HepG2 (cell line): ENCODE data around the gene LIMS2. TPM values are rescaled to one million over a fixed set of nuclear protein-coding genes. Genes with fewer than 3 reads are reported as not detected.
A peak's percentile ranks its signal among the peaks of the same experiment; 100 is the strongest.

ENCODE experiments used
- FOXA1 ChIP-seq, 2 experiments: fragments of 450-650 bp in 1 of 2; sonication (generic) in 1 of 2; formaldehyde crosslinking in 1 of 2; IDR thresholded peaks; 2 replicates each; pipeline versions ENCODE4 v1.4.0 to v1.6.1; 2016 to 2020; ENCODE audit warnings: missing genetic modification reagents in 1 of 2
- HIVEP1 ChIP-seq: sonication (generic); formaldehyde crosslinking; IDR thresholded peaks from 2 replicates; pipeline ENCODE4 v1.4.0; 2020; ENCODE audit warnings: mild to moderate bottlenecking, missing genetic modification reagents
- MYNN ChIP-seq: sonication (generic); formaldehyde crosslinking; IDR thresholded peaks from 2 replicates; pipeline ENCODE4 v1.4.0; 2020; ENCODE audit warnings: mild to moderate bottlenecking, low read depth, missing genetic modification reagents
- NPAS2 ChIP-seq: sonication (generic); formaldehyde crosslinking; IDR thresholded peaks from 2 replicates; pipeline ENCODE4 v1.8.0; 2022; ENCODE audit warnings: mild to moderate bottlenecking, missing genetic modification reagents, borderline replicate concordance
- TCF12 ChIP-seq, 2 experiments: fragments of 450-650 bp in 1 of 2; sonication (generic) in 1 of 2; formaldehyde crosslinking in 1 of 2; IDR thresholded peaks; 2 replicates each; pipeline versions ENCODE4 v1.6.1 to v1.8.0; 2017 to 2022; ENCODE audit warnings: antibody characterized with exemption in 1 of 2, mild to moderate bottlenecking in 1 of 2, missing genetic modification reagents in 1 of 2, moderate library complexity in 1 of 2
- ZNF549 ChIP-seq: sonication (generic); formaldehyde crosslinking; IDR thresholded peaks from 2 replicates; pipeline ENCODE4 v1.5.0; 2020; ENCODE audit warnings: missing genetic modification reagents
- ZNF556 ChIP-seq: sonication (generic); formaldehyde crosslinking; IDR thresholded peaks from 2 replicates; pipeline ENCODE4 v1.4.0; 2020; ENCODE audit warnings: mild to moderate bottlenecking, missing genetic modification reagents, borderline replicate concordance
- ZNF773 ChIP-seq: sonication (generic); formaldehyde crosslinking; IDR thresholded peaks from 2 replicates; pipeline ENCODE4 v1.4.0; 2020; ENCODE audit warnings: missing genetic modification reagents, borderline replicate concordance
- ZNF891 ChIP-seq: sonication (generic); formaldehyde crosslinking; IDR thresholded peaks from 2 replicates; pipeline ENCODE4 v1.5.0; 2020; ENCODE audit warnings: mild to moderate bottlenecking, missing genetic modification reagents
- polyA plus RNA-seq, 8 experiments: library from polyadenylated mRNA; depleted of rRNA in 3 of 8; stranded (reverse) in 7 of 8; unstranded in 1 of 8; fragments of >200 nt; fragmentation: Illumina TruSeq in 4 of 8; extraction: Trizol in 4 of 8; gene quantifications; 2 replicates each; pipeline versions ENCODE4 v1.2.1 to v1.2.3, GENCODE V29; 2011 to 2016; ENCODE audit warnings: low read depth in 4 of 8, missing spikeins in 1 of 8, mixed read lengths in 1 of 8; ENCODE audit not compliant: insufficient read depth in 1 of 8
- total RNA-seq, 5 experiments: library from RNA; depleted of rRNA; stranded (reverse); fragments of >200 nt; fragmentation: Illumina TruSeq; extraction: Trizol; gene quantifications; 2 replicates each; pipeline ENCODE4 v1.2.3, GENCODE V29; 2016; ENCODE audit warnings: low read depth in 1 of 5
- TF ChIP-seq, protein P1 (sequence below): sonication (generic); formaldehyde crosslinking; IDR thresholded peaks from 2 replicates; pipeline ENCODE4 v1.5.0; 2020; ENCODE audit warnings: missing genetic modification reagents
- TF ChIP-seq, protein P2 (sequence below): sonication (generic); IDR thresholded peaks from 2 replicates; pipeline ENCODE4 v1.6.1; 2016; ENCODE audit warnings: low read depth, borderline replicate concordance
- TF ChIP-seq, protein P3 (sequence below): IDR thresholded peaks from 2 replicates; pipeline ENCODE4 v1.6.1; 2018; ENCODE audit warnings: missing genetic modification reagents
- TF ChIP-seq, protein P4 (sequence below): sonication (generic); formaldehyde crosslinking; IDR thresholded peaks from 2 replicates; pipeline ENCODE4 v1.4.0; 2020; ENCODE audit warnings: missing genetic modification reagents
- TF ChIP-seq, protein P5 (sequence below): sonication (generic); formaldehyde crosslinking; IDR thresholded peaks from 2 replicates; pipeline ENCODE4 v1.5.1; 2020; ENCODE audit warnings: missing genetic modification reagents, mild to moderate bottlenecking, borderline replicate concordance
- TF ChIP-seq, protein P6 (sequence below): sonication (generic); formaldehyde crosslinking; IDR thresholded peaks from 2 replicates; pipeline ENCODE4 v1.4.0; 2020; ENCODE audit warnings: mild to moderate bottlenecking, missing genetic modification reagents

LIMS2 gene
- total and polyA plus RNA-seq, 2 of the 13 experiments (the other 11 are each of a cell fraction or from before 2014, with no cell fraction given) = 1.0 to 1.9 TPM

DNA sequence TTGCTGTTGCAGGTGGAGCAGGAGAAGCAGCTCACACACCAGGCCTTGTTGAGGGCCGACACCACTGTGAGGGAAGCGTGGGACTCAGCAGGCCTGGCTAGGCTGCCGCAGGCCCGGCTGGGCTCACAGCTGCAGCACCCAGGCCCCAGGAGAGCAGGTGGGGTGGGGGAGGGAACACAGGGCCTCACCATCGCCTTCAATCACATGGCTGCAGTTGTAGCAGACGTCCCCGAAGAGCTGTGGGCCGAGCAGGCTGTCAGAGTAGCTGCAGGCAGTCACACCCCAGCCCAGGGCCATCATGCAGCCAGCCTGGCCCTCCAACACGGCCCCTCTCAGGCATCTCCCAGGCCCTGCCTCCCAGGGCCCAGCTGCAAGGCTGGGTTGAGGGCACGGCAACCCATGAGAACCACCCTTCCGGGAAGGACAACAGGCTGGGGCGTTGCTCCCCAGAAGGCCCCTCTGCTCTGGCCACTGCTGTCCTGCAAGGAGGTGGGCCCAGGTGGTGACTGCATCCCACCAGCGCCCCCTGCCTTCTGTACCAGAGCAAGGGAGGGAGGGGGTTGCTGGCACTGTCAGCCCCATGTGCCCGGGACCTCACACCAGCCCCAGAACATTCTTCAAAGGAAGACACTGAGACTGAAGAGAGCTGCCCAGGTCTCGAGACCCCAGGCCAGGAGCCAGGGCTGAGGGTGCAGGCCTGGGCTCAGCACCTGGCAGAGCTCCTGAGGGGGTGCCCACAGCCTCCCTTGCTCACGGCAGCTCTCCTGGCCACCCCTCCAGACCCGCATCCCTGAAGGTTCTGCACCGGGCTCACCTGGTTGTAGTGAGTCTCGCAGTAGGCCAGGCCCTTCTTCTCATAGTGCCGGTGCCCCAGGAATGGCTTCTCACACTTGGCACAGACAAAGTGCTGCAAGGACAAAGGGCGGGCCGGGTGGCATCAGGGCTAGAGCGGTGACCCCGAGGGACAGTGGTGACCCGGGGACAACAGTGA is 35.0 kb downstream of the LIMS2 start (continued):
- TF ChIP-seq, protein P1, sequence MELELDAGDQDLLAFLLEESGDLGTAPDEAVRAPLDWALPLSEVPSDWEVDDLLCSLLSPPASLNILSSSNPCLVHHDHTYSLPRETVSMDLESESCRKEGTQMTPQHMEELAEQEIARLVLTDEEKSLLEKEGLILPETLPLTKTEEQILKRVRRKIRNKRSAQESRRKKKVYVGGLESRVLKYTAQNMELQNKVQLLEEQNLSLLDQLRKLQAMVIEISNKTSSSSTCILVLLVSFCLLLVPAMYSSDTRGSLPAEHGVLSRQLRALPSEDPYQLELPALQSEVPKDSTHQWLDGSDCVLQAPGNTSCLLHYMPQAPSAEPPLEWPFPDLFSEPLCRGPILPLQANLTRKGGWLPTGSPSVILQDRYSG = no peak
- TF ChIP-seq, protein P2, sequence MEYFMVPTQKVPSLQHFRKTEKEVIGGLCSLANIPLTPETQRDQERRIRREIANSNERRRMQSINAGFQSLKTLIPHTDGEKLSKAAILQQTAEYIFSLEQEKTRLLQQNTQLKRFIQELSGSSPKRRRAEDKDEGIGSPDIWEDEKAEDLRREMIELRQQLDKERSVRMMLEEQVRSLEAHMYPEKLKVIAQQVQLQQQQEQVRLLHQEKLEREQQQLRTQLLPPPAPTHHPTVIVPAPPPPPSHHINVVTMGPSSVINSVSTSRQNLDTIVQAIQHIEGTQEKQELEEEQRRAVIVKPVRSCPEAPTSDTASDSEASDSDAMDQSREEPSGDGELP = peak; percentile 34; the same call in 1 of the 2 replicates
- no peak for TF ChIP-seq ZNF549 (CRISPR knock-in tag)
- TF ChIP-seq, protein P3, sequence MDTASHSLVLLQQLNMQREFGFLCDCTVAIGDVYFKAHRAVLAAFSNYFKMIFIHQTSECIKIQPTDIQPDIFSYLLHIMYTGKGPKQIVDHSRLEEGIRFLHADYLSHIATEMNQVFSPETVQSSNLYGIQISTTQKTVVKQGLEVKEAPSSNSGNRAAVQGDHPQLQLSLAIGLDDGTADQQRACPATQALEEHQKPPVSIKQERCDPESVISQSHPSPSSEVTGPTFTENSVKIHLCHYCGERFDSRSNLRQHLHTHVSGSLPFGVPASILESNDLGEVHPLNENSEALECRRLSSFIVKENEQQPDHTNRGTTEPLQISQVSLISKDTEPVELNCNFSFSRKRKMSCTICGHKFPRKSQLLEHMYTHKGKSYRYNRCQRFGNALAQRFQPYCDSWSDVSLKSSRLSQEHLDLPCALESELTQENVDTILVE (CRISPR knock-in tag) = no peak
- TF ChIP-seq, protein P4, sequence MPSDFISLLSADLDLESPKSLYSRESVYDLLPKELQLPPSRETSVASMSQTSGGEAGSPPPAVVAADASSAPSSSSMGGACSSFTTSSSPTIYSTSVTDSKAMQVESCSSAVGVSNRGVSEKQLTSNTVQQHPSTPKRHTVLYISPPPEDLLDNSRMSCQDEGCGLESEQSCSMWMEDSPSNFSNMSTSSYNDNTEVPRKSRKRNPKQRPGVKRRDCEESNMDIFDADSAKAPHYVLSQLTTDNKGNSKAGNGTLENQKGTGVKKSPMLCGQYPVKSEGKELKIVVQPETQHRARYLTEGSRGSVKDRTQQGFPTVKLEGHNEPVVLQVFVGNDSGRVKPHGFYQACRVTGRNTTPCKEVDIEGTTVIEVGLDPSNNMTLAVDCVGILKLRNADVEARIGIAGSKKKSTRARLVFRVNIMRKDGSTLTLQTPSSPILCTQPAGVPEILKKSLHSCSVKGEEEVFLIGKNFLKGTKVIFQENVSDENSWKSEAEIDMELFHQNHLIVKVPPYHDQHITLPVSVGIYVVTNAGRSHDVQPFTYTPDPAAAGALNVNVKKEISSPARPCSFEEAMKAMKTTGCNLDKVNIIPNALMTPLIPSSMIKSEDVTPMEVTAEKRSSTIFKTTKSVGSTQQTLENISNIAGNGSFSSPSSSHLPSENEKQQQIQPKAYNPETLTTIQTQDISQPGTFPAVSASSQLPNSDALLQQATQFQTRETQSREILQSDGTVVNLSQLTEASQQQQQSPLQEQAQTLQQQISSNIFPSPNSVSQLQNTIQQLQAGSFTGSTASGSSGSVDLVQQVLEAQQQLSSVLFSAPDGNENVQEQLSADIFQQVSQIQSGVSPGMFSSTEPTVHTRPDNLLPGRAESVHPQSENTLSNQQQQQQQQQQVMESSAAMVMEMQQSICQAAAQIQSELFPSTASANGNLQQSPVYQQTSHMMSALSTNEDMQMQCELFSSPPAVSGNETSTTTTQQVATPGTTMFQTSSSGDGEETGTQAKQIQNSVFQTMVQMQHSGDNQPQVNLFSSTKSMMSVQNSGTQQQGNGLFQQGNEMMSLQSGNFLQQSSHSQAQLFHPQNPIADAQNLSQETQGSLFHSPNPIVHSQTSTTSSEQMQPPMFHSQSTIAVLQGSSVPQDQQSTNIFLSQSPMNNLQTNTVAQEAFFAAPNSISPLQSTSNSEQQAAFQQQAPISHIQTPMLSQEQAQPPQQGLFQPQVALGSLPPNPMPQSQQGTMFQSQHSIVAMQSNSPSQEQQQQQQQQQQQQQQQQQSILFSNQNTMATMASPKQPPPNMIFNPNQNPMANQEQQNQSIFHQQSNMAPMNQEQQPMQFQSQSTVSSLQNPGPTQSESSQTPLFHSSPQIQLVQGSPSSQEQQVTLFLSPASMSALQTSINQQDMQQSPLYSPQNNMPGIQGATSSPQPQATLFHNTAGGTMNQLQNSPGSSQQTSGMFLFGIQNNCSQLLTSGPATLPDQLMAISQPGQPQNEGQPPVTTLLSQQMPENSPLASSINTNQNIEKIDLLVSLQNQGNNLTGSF (CRISPR knock-in tag) = no peak
- 0 out of 2 replicates have a peak, but pooled peaks have one; percentile 51 for TF ChIP-seq ZNF556 (CRISPR knock-in tag)
- peak; percentile 35; the same call in 1 of the 2 replicates for TF ChIP-seq HIVEP1
- no peak for TF ChIP-seq FOXA1 (IDR thresholded peaks at IDR 0.05)
- TF ChIP-seq FOXA1 (CRISPR knock-in tag; IDR thresholded peaks at IDR 0.05) = 0 out of 2 replicates have a peak, but pooled peaks have one; percentile 3
- no peak for TF ChIP-seq NPAS2 (CRISPR knock-in tag)
- no peak for TF ChIP-seq TCF12 (IDR thresholded peaks at IDR 0.05)
- no peak for TF ChIP-seq TCF12 (CRISPR knock-in tag; IDR thresholded peaks at IDR 0.05)
- TF ChIP-seq ZNF891 (CRISPR knock-in tag) = 0 out of 2 replicates have a peak, but pooled peaks have one; percentile 15
- TF ChIP-seq, protein P5, sequence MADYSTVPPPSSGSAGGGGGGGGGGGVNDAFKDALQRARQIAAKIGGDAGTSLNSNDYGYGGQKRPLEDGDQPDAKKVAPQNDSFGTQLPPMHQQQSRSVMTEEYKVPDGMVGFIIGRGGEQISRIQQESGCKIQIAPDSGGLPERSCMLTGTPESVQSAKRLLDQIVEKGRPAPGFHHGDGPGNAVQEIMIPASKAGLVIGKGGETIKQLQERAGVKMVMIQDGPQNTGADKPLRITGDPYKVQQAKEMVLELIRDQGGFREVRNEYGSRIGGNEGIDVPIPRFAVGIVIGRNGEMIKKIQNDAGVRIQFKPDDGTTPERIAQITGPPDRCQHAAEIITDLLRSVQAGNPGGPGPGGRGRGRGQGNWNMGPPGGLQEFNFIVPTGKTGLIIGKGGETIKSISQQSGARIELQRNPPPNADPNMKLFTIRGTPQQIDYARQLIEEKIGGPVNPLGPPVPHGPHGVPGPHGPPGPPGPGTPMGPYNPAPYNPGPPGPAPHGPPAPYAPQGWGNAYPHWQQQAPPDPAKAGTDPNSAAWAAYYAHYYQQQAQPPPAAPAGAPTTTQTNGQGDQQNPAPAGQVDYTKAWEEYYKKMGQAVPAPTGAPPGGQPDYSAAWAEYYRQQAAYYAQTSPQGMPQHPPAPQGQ = no peak
- TF ChIP-seq MYNN = no peak
- TF ChIP-seq, protein P6, sequence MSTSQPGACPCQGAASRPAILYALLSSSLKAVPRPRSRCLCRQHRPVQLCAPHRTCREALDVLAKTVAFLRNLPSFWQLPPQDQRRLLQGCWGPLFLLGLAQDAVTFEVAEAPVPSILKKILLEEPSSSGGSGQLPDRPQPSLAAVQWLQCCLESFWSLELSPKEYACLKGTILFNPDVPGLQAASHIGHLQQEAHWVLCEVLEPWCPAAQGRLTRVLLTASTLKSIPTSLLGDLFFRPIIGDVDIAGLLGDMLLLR = 0 out of 2 replicates have a peak, but pooled peaks have one; percentile 43
- no peak for TF ChIP-seq ZNF773 (CRISPR knock-in tag)
